HepG2 (cell line): ENCODE results near the gene SCN8A. TPM values are rescaled to one million over a fixed set of nuclear protein-coding genes. Genes with fewer than 3 reads are reported as not detected.

Source experiments
- ARHGAP35 ChIP-seq: sonication (generic); formaldehyde crosslinking; IDR thresholded peaks from 2 replicates; pipeline ENCODE4 v1.9.0; 2022; ENCODE audit warnings: mild to moderate bottlenecking, inconsistent platforms, moderate library complexity, missing genetic modification reagents, borderline replicate concordance
- ETV5 ChIP-seq: IDR thresholded peaks from 2 replicates; pipeline ENCODE4 v1.6.1; 2018; ENCODE audit warnings: missing biosample characterization, missing genetic modification reagents, inconsistent platforms, borderline replicate concordance
- KDM5B ChIP-seq: sonication (generic); formaldehyde crosslinking; IDR thresholded peaks from 2 replicates; pipeline ENCODE4 v1.4.0; 2020; ENCODE audit warnings: missing genetic modification reagents, mild to moderate bottlenecking, borderline replicate concordance
- NR2C2 ChIP-seq: sonication (generic); formaldehyde crosslinking; IDR thresholded peaks from 2 replicates; pipeline ENCODE4 v1.4.0; 2020; ENCODE audit warnings: missing genetic modification reagents, mild to moderate bottlenecking, moderate library complexity, borderline replicate concordance
- PLSCR1 ChIP-seq: sonication (generic); formaldehyde crosslinking; IDR thresholded peaks from 2 replicates; pipeline ENCODE4 v1.5.0; 2020; ENCODE audit warnings: missing genetic modification reagents, mild to moderate bottlenecking, borderline replicate concordance
- WIZ ChIP-seq: sonication (generic); formaldehyde crosslinking; IDR thresholded peaks from 2 replicates; pipeline ENCODE4 v1.5.1; 2020; ENCODE audit warnings: mild to moderate bottlenecking, missing genetic modification reagents
- ZBTB40 ChIP-seq, 2 experiments: fragments of 450-650 bp in 1 of 2; sonication (generic) in 1 of 2; formaldehyde crosslinking in 1 of 2; IDR thresholded peaks; 2 replicates each; pipeline versions ENCODE4 v1.6.1 to v1.8.0; 2016 to 2022; ENCODE audit warnings: antibody characterized with exemption in 1 of 2, mild to moderate bottlenecking in 1 of 2, missing genetic modification reagents in 1 of 2
- ZNF225 ChIP-seq: sonication (generic); formaldehyde crosslinking; IDR thresholded peaks from 2 replicates; pipeline ENCODE4 v1.4.0; 2020; ENCODE audit warnings: mild to moderate bottlenecking, missing genetic modification reagents
- ZNF615 ChIP-seq: sonication (generic); formaldehyde crosslinking; IDR thresholded peaks from 2 replicates; pipeline ENCODE4 v1.5.0; 2020; ENCODE audit warnings: mild to moderate bottlenecking, missing genetic modification reagents, borderline replicate concordance
- polyA plus RNA-seq, 8 experiments: library from polyadenylated mRNA; depleted of rRNA in 3 of 8; stranded (reverse) in 7 of 8; unstranded in 1 of 8; fragments of >200 nt; fragmentation: Illumina TruSeq in 4 of 8; extraction: Trizol in 4 of 8; gene quantifications; 2 replicates each; pipeline versions ENCODE4 v1.2.1 to v1.2.3, GENCODE V29; 2011 to 2016; ENCODE audit warnings: low read depth in 4 of 8, missing spikeins in 1 of 8, mixed read lengths in 1 of 8; ENCODE audit not compliant: insufficient read depth in 1 of 8
- total RNA-seq, 5 experiments: library from RNA; depleted of rRNA; stranded (reverse); fragments of >200 nt; fragmentation: Illumina TruSeq; extraction: Trizol; gene quantifications; 2 replicates each; pipeline ENCODE4 v1.2.3, GENCODE V29; 2016; ENCODE audit warnings: low read depth in 1 of 5
- TF ChIP-seq, protein P1 (sequence below): sonication (generic); formaldehyde crosslinking; IDR thresholded peaks from 2 replicates; pipeline ENCODE4 v1.5.1; 2020; ENCODE audit warnings: mild to moderate bottlenecking, missing genetic modification reagents, moderate library complexity
- TF ChIP-seq, protein P2 (sequence below): sonication (generic); formaldehyde crosslinking; IDR thresholded peaks from 2 replicates; pipeline ENCODE4 v1.4.0; 2020; ENCODE audit warnings: missing genetic modification reagents, low read depth, mild to moderate bottlenecking, borderline replicate concordance
- TF ChIP-seq, protein P3 (sequence below): sonication (generic); formaldehyde crosslinking; IDR thresholded peaks from 2 replicates; pipeline ENCODE4 v1.5.0; 2020; ENCODE audit warnings: missing genetic modification reagents, mild to moderate bottlenecking, borderline replicate concordance

Gene SCN8A
- total and polyA plus RNA-seq, 2 of the 13 experiments (the other 11 are each of a cell fraction or from before 2014, with no cell fraction given), result 0.57 to 1.4 TPM

DNA sequence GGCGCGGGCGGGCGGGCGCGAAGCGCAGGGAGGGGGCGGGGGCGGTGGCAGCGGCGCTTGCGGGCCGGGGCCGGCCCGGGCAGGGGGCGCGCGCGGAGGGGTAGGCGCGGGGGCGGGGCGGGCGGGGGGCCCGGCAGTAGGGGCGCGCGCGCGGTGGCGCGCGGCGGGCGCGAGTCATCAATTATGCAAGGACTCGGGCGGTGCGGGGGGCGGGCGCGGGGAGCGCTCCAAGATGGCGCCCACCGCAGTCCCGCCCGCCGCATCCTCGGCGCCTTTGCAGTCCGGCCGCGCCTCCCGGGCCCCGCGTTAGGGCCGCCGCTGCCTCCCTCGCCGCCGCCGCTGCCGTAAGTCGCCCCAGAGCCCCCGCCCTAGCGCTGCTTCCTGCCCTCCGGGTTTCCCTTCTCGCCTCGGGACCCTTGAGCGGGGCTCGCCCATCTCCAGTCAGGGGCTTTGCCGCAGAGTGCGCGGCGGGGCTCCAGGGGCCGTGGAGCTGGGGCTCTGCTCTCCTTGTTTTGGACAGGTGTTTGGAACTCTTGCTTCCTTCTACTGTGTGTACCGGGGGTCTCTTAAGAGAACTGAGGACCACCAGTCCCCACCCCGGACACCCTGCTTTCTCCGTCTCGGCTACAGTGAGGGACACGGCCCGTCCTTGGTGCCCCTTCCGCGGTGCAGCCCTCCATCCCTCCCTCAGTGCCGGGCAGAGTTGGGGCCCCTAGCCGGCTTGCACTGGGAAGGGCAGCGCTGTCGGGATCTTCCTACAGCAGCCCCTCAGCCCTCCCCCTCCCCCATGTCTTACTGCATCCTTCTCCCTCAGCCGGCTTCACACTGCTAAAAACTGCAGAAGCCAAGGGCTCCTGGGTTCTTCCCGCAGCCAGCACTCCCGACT is at the start of gene SCN8A (continued):
- TF ChIP-seq, protein P1, sequence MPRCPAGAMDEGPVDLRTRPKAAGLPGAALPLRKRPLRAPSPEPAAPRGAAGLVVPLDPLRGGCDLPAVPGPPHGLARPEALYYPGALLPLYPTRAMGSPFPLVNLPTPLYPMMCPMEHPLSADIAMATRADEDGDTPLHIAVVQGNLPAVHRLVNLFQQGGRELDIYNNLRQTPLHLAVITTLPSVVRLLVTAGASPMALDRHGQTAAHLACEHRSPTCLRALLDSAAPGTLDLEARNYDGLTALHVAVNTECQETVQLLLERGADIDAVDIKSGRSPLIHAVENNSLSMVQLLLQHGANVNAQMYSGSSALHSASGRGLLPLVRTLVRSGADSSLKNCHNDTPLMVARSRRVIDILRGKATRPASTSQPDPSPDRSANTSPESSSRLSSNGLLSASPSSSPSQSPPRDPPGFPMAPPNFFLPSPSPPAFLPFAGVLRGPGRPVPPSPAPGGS (CRISPR knock-in tag), result no peak
- TF ChIP-seq PLSCR1 (CRISPR knock-in tag) (no peak), ZNF615 (CRISPR knock-in tag) (no peak), KDM5B (CRISPR knock-in tag) (no peak), WIZ (CRISPR knock-in tag) (no peak), ZBTB40 (IDR thresholded peaks at IDR 0.05) (no peak), ZBTB40 (CRISPR knock-in tag; IDR thresholded peaks at IDR 0.05) (no peak), ZNF225 (CRISPR knock-in tag) (0 out of 2 replicates have a peak, but pooled peaks have one; percentile 37), NR2C2 (CRISPR knock-in tag) (no peak), ETV5 (no peak), ARHGAP35 (CRISPR knock-in tag) (no peak)
- TF ChIP-seq, protein P2, sequence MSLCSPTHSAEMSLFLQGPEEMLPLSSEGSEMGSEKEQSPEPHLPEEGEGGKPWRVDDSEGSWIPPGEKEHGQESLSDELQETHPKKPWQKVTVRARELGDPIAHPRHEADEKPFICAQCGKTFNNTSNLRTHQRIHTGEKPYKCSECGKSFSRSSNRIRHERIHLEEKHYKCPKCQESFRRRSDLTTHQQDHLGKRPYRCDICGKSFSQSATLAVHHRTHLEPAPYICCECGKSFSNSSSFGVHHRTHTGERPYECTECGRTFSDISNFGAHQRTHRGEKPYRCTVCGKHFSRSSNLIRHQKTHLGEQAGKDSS, result no peak
- TF ChIP-seq, protein P3, sequence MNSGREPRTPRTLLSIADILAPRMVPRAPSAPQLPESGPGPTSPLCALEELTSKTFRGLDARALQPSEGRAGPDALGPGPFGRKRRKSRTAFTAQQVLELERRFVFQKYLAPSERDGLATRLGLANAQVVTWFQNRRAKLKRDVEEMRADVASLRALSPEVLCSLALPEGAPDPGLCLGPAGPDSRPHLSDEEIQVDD (CRISPR knock-in tag), result no peak
